GM10248 (cell line): ENCODE data around the gene AEBP1.

ENCODE experiments used
- CTCF ChIA-PET: fragments of 300-600 bp; sonication (Branson Sonifier 250); formaldehyde crosslinking; extraction: SDS; loops from one replicate; lab custom pipeline; 2021; ENCODE audit warnings: antibody characterized with exemption; lab: Yijun Ruan, JAX
- POLR2A ChIA-PET: fragments of 350-650 bp; sonication (Branson Sonifier 250); formaldehyde crosslinking; extraction: SDS; loops from one replicate; lab custom pipeline; 2020; ENCODE audit warnings: antibody characterized with exemption; lab: Yijun Ruan, JAX
- DNase-seq: peaks from one replicate; pipeline ENCODE4 v3.0.0; 2012; ENCODE audit errors: extremely low spot score
- CTCF ChIP-seq: IDR thresholded peaks from 2 replicates; pipeline ENCODE4 v1.5.1; 2012; ENCODE audit warnings: mild to moderate bottlenecking, low read depth; ENCODE audit errors: extremely low read depth, missing control alignments, control extremely low read depth

AEBP1 gene

GRCh38 chr7:44062903-44063295 lies 41.2 kb upstream of the AEBP1 start:
- no peak for TF ChIP-seq CTCF
- ChIA-PET CTCF (interaction anchor here (1.2 to 2.3 kb wide), 3 partner anchors 9 to 134 kb away, joined by 3 to 8 read pairs (median 5); no protein-coding TSS in a partner anchor), POLR2A (no interaction called here)
- DNase-seq: no peak

- ChIA-PET POLR2A (no interaction called here), CTCF (interaction anchor here (1.4 to 3.0 kb wide), 3 partner anchors 9 to 133 kb away, joined by 3 to 8 read pairs (median 7); no protein-coding TSS in a partner anchor)
- no peak for TF ChIP-seq CTCF
- no peak for DNase-seq
Observed at GRCh38 chr7:44063547-44063893, 40.6 kb upstream of the AEBP1 start.

GRCh38 chr7:44063894-44064651 lies 40.1 kb upstream of the AEBP1 start:
- DNase-seq: no peak
- ChIA-PET CTCF (interaction anchor here (1.3 to 3.0 kb wide), 4 partner anchors 8 to 132 kb away, joined by 3 to 8 read pairs (median 6); no protein-coding TSS in a partner anchor), POLR2A (interaction anchor here (1.1 kb wide), 1 partner anchor 14 kb away, joined by 3 read pairs; no protein-coding TSS in a partner anchor)
- TF ChIP-seq CTCF: no peak

- POLR2A ChIA-PET: interaction anchor here (1.1 kb wide), 1 partner anchor 15 kb away, joined by 3 read pairs; no protein-coding TSS in a partner anchor
Observed at GRCh38 chr7:44064791-44065430, 39.2 kb upstream of the AEBP1 start.

GRCh38 chr7:44065431-44066110 lies 38.6 kb upstream of the AEBP1 start, which contains the start of gene PGAM2:
Gene PGAM2 (minus strand): TSS chr7:44065567. CDS start chr7:44065529, 38 bp downstream.
- POLR2A ChIA-PET: interaction anchor here (0.6 to 1.0 kb wide), 2 partner anchors 16 to 21 kb away, joined by 4 read pairs; partner anchors contain the start of gene DBNL
- CTCF ChIA-PET: interaction anchor here (1.2 to 3.0 kb wide), 2 partner anchors 10 to 11 kb away, joined by 4 to 7 read pairs; no protein-coding TSS in a partner anchor
- DNase-seq: no peak
- no peak for TF ChIP-seq CTCF

More at GRCh38 chr7:44064791-44065430, 39.2 kb upstream of the AEBP1 start:
- DNase-seq: no peak
- TF ChIP-seq CTCF: no peak
- CTCF ChIA-PET: interaction anchor here (1.2 to 3.0 kb wide), 3 partner anchors 10 to 16 kb away, joined by 4 to 7 read pairs (median 6); no protein-coding TSS in a partner anchor
